Lower lobe of right lung (tissue), 2 donors: Measurements from ENCODE around the gene DNAH17. TPM values are rescaled to one million over a fixed set of nuclear protein-coding genes. Genes with fewer than 3 reads are reported as not detected.
A peak's percentile ranks its signal among the peaks of the same experiment; 100 is the strongest.

Experiments
- ATAC-seq, 2 donors: fragments of 200-7000 bp; cut with Tn5 transposase; one replicate each; pipeline ENCODE4 v1.9.1; 2020 to 2022; ENCODE audit warnings: mild to moderate bottlenecking in 2 of 2, moderate library complexity in 2 of 2
- DNase-seq: peaks from one replicate; pipeline ENCODE4 v3.0.0-alpha.2; 2020
- H3K27ac ChIP-seq: fragments of 200-600 bp; one replicate; pipeline ENCODE4 v1.8.0; 2022
- H3K27me3 ChIP-seq: fragments of 200-600 bp; one replicate; pipeline ENCODE4 v1.8.0; 2022; ENCODE audit warnings: low read depth
- H3K36me3 ChIP-seq: fragments of 200-600 bp; one replicate; pipeline ENCODE4 v1.8.0; 2022; ENCODE audit warnings: mild to moderate bottlenecking
- H3K4me1 ChIP-seq: fragments of 200-600 bp; one replicate; pipeline ENCODE4 v1.8.0; 2022
- H3K4me3 ChIP-seq: fragments of 200-600 bp; one replicate; pipeline ENCODE4 v1.8.0; 2022; ENCODE audit warnings: mild to moderate bottlenecking
- H3K9me3 ChIP-seq: fragments of 200-600 bp; one replicate; pipeline ENCODE4 v1.8.0; 2022
- CTCF ChIP-seq: fragments of 200-600 bp; IDR thresholded peaks from one replicate; pipeline ENCODE4 v1.8.0; 2022; ENCODE audit warnings: antibody characterized with exemption, mild to moderate bottlenecking
- intact Hi-C: fragments of 100-400 bp; cut with DNase I; formaldehyde crosslinking; loops from one replicate; pipeline ENCODE4 v1.11.0; 2022
- total RNA-seq: library from RNA; stranded (reverse); fragmentation: NEBNext Ultra II Directional; extraction: Animal tissue kit (Norgen Biotek cat#: 25700); gene quantifications from one replicate; pipeline ENCODE4 v1.2.1, GENCODE V29; 2021
- donor health status: DM: no; HTN: yes; CAD: no; lungs with severe emphysema.

The DNAH17 gene
- total RNA-seq, 1 donor from 2014 or later = 2.8 TPM

- DNase-seq (no peak), ATAC-seq (no peak)
- Histone ChIP-seq H3K4me1 (peaks cover 91% of the 10 kb centered on the region), H3K4me3 (peak overlapping the region; percentile 6), H3K36me3 (no peaks in the 10 kb centered on the region), H3K27ac (peak overlapping the region; percentile 67), H3K9me3 (no peaks in the 10 kb centered on the region), H3K27me3 (no peaks in the 10 kb centered on the region)
- intact Hi-C loops = no loop called here
- no peak for TF ChIP-seq CTCF
Measured at GRCh38 chr17:78381601-78382232, 195.5 kb downstream of the DNAH17 start.

- H3K4me1 ChIP-seq = peaks cover 91% of the 10 kb centered on the region
- no peaks in the 10 kb centered on the region for H3K27me3 ChIP-seq
- ATAC-seq (no peak), DNase-seq (no peak)
- TF ChIP-seq CTCF = no peak
- intact Hi-C loops = no loop called here
- H3K36me3 ChIP-seq = no peaks in the 10 kb centered on the region
- H3K27ac ChIP-seq = peak overlapping the region; percentile 95
- H3K9me3 ChIP-seq = no peaks in the 10 kb centered on the region
- peak overlapping the region; percentile 80 for H3K4me3 ChIP-seq
Measured at GRCh38 chr17:78380370-78380769, 196.8 kb downstream of the DNAH17 start.

GRCh38 chr17:78379131-78379491 is 198.1 kb downstream of the DNAH17 start:
- intact Hi-C loops = no loop called here
- no peak for TF ChIP-seq CTCF
- ATAC-seq (peak; percentile 73 to 76), DNase-seq (no peak)
- H3K4me3 ChIP-seq = peak overlapping the region; percentile 80
- H3K9me3 ChIP-seq = no peaks in the 10 kb centered on the region
- peak overlapping the region; percentile 95 for H3K27ac ChIP-seq
- H3K4me1 ChIP-seq = peaks cover 91% of the 10 kb centered on the region
- no peaks in the 10 kb centered on the region for H3K27me3 ChIP-seq
- H3K36me3 ChIP-seq = no peaks in the 10 kb centered on the region

GRCh38 chr17:78378225-78379130 is 198.7 kb downstream of the DNAH17 start, which contains the start of gene PGS1:
Gene PGS1 (plus strand): TSS chr17:78378649. CDS start chr17:78378666, 17 bp downstream.
- Histone ChIP-seq H3K9me3 (no peaks in the 10 kb centered on the region), H3K27me3 (no peaks in the 10 kb centered on the region), H3K27ac (peak within 1 kb of the TSS; percentile 95), H3K36me3 (no peaks in the 10 kb centered on the region), H3K4me3 (peak within 1 kb of the TSS; percentile 80), H3K4me1 (peaks cover 87% of the 10 kb centered on the region)
- TF ChIP-seq CTCF = no peak
- DNase-seq (peak; percentile 91), ATAC-seq (peak; percentile 79 to 86)
- intact Hi-C loops = no loop called here

GRCh38 chr17:78377858-78378224 is 199.4 kb downstream of the DNAH17 start:
- intact Hi-C loops = no loop called here
- Histone ChIP-seq H3K27ac (peak overlapping the region; percentile 95), H3K36me3 (no peaks in the 10 kb centered on the region), H3K4me3 (peak overlapping the region; percentile 80), H3K9me3 (no peaks in the 10 kb centered on the region), H3K27me3 (no peaks in the 10 kb centered on the region), H3K4me1 (peaks cover 80% of the 10 kb centered on the region)
- DNase-seq (no peak), ATAC-seq (no peak)
- TF ChIP-seq CTCF = no peak
